OCI-LY7 (cell line): ENCODE data around the gene CHST11. TPM values are rescaled to one million over a fixed set of nuclear protein-coding genes. Genes with fewer than 3 reads are reported as not detected.
A peak's percentile ranks its signal among the peaks of the same experiment; 100 is the strongest.

ENCODE experiments used
- BruUV-seq: library from RNA; stranded (reverse); fragments of 400-500 nt; replicated peaks from 2 replicates; lab custom pipeline; 2021; lab: Mats Ljungman, UMichigan
- CTCF ChIA-PET: fragments of 300-600 bp; sonication (Branson Sonifier 250); formaldehyde crosslinking; loops from one replicate; lab custom pipeline; 2022; ENCODE audit warnings: antibody characterized with exemption; ENCODE audit not compliant: unreplicated experiment; lab: Charles Lee
- POLR2A ChIA-PET: fragments of 300-600 bp; sonication (Branson Sonifier 250); formaldehyde crosslinking; loops from one replicate; lab custom pipeline; 2022; ENCODE audit warnings: antibody characterized with exemption; lab: Charles Lee
- DNase-seq: peaks from one replicate; pipeline ENCODE4 v3.0.0-alpha.2; 2015; ENCODE audit warnings: low spot score
- H2AFZ ChIP-seq: fragments of 200-600 bp; sonication (generic), shearing (Covaris generic); 2 replicates; pipeline ENCODE4 v1.6.1; 2014; ENCODE audit warnings: mild to moderate bottlenecking, antibody characterized with exemption, low read length, moderate library complexity
- H3K27ac ChIP-seq: fragments of 200-600 bp; sonication (generic); 2 replicates; pipeline ENCODE4 v1.5.1; 2014; ENCODE audit warnings: mixed run types, low read depth, mild to moderate bottlenecking, moderate library complexity, low read length, inconsistent platforms; ENCODE audit not compliant: poor library complexity, severe bottlenecking
- H3K36me3 ChIP-seq: fragments of 200-600 bp; sonication (generic); 2 replicates; pipeline ENCODE4 v1.6.1; 2014; ENCODE audit warnings: mild to moderate bottlenecking, antibody characterized with exemption, low read length, moderate library complexity, mixed read lengths; ENCODE audit not compliant: insufficient read depth
- H3K4me1 ChIP-seq: fragments of 200-600 bp; sonication (generic); 2 replicates; pipeline ENCODE4 v1.5.1; 2014; ENCODE audit warnings: mild to moderate bottlenecking, low read length; ENCODE audit not compliant: insufficient read depth, poor library complexity, severe bottlenecking
- H3K4me2 ChIP-seq: fragments of 200-600 bp; sonication (generic); 2 replicates; pipeline ENCODE4 v1.6.1; 2014; ENCODE audit warnings: mild to moderate bottlenecking, low read length
- H3K4me3 ChIP-seq: fragments of 200-600 bp; sonication (generic); 2 replicates; pipeline ENCODE4 v1.5.1; 2014; ENCODE audit warnings: mild to moderate bottlenecking, low read depth, low read length; ENCODE audit not compliant: poor library complexity, severe bottlenecking
- H3K79me2 ChIP-seq: fragments of 200-600 bp; sonication (generic); 2 replicates; pipeline ENCODE4 v1.6.1; 2016; ENCODE audit warnings: low read depth, mild to moderate bottlenecking, low read length, moderate library complexity, mixed read lengths; ENCODE audit not compliant: insufficient read depth
- H3K9me2 ChIP-seq: fragments of 200-600 bp; sonication (generic); 2 replicates; pipeline ENCODE4 v1.6.1; 2016; ENCODE audit warnings: mild to moderate bottlenecking, low read length, mixed read lengths; ENCODE audit not compliant: insufficient read depth
- H3K9me3 ChIP-seq: fragments of 200-600 bp; sonication (generic); 2 replicates; pipeline ENCODE4 v1.6.1; 2014; ENCODE audit warnings: mild to moderate bottlenecking, mixed run types, low read length, mixed read lengths
- H4K20me1 ChIP-seq: fragments of 200-600 bp; sonication (generic); 2 replicates; pipeline ENCODE4 v1.6.1; 2014; ENCODE audit warnings: mild to moderate bottlenecking, antibody characterized with exemption, low read length, moderate library complexity, mixed read lengths; ENCODE audit not compliant: insufficient read depth
- CTCF ChIP-seq: fragments of 200-600 bp; sonication (generic); conservative IDR thresholded peaks from 2 replicates; pipeline ENCODE4 v1.5.1; 2014; ENCODE audit warnings: mild to moderate bottlenecking, antibody characterized with exemption, low read length, moderate library complexity, mixed read lengths
- EZH2phosphoT487 ChIP-seq: fragments of 200-600 bp; sonication (generic); IDR thresholded peaks from 2 replicates; pipeline ENCODE4 v1.6.1; 2018; ENCODE audit warnings: low read depth, borderline replicate concordance, mild to moderate bottlenecking, mixed run types, antibody characterized with exemption, low read length, moderate library complexity, mixed read lengths
- intact Hi-C: fragments of 100-400 bp; cut with micrococcal nuclease; formaldehyde crosslinking; loops from one replicate; pipeline ENCODE4 v1.10.0; 2022; ENCODE audit not compliant: unreplicated experiment
- total RNA-seq, 2 experiments: library from RNA; depleted of rRNA in 1 of 2; stranded (reverse); fragments of >200 nt in 1 of 2; shearing (Covaris generic) in 1 of 2; gene quantifications; 2 replicates each; pipeline ENCODE4 v1.2.3, GENCODE V29; 2014 to 2022

CHST11 gene
- total RNA-seq, 2 experiments from 2014 or later = 15.2 to 41.6 TPM

GRCh38 chr12:104575442-104576186 lies 118.9 kb downstream of the CHST11 start:
- Histone ChIP-seq H3K9me2 (no peaks in the 10 kb centered on the region), H3K4me2 (peak overlapping the region; percentile 52), H3K36me3 (no peaks in the 10 kb centered on the region), H3K4me1 (peaks cover 76% of the 10 kb centered on the region), H3K9me3 (no peaks in the 10 kb centered on the region), H2AFZ (no peak overlapping the region), H3K27ac (peak overlapping the region; percentile 64), H4K20me1 (no peaks in the 10 kb centered on the region), H3K79me2 (peaks cover 54% of the 10 kb centered on the region; the same call in 1 of the 2 replicates), H3K4me3 (no peak overlapping the region)
- no TSS peak for BruUV-seq
- peak; percentile 79 for DNase-seq
- TF ChIP-seq CTCF (no peak), EZH2phosphoT487 (no peak)
- POLR2A ChIA-PET = interaction anchor here (0.7 to 1.5 kb wide), 3 partner anchors 34 to 117 kb away, joined by 3 to 5 read pairs (median 3); no protein-coding TSS in a partner anchor
- intact Hi-C loops = loop anchor here (10.0 kb wide), 1 partner anchor 191 kb away; no protein-coding TSS in a partner anchor
- CTCF ChIA-PET = no interaction called here

- Histone ChIP-seq H3K4me1 (peaks cover 76% of the 10 kb centered on the region), H3K4me3 (no peak overlapping the region), H4K20me1 (no peaks in the 10 kb centered on the region), H3K9me2 (no peaks in the 10 kb centered on the region), H3K27ac (peak overlapping the region; percentile 64), H2AFZ (no peak overlapping the region), H3K36me3 (no peaks in the 10 kb centered on the region), H3K9me3 (no peaks in the 10 kb centered on the region), H3K4me2 (peak overlapping the region; percentile 52), H3K79me2 (peaks cover 60% of the 10 kb centered on the region)
- POLR2A ChIA-PET = interaction anchor here (0.7 to 1.5 kb wide), 2 partner anchors 34 to 103 kb away, joined by 3 to 5 read pairs; no protein-coding TSS in a partner anchor
- TF ChIP-seq CTCF (no peak), EZH2phosphoT487 (no peak)
- DNase-seq = no peak
- intact Hi-C loops = loop anchor here (10.0 kb wide), 1 partner anchor 191 kb away; no protein-coding TSS in a partner anchor
- no TSS peak for BruUV-seq
- CTCF ChIA-PET = no interaction called here
Observed at GRCh38 chr12:104576187-104576778, 119.5 kb downstream of the CHST11 start.
